Neural cell (in vitro differentiated cells): Measurements from ENCODE around the gene CERS5.

Source experiments
- CTCF ChIP-seq: fragments of 450-650 bp; IDR thresholded peaks from 2 replicates; pipeline ENCODE4 v1.5.1; 2014; ENCODE audit warnings: antibody characterized with exemption, mild to moderate bottlenecking, moderate library complexity; ENCODE audit not compliant: poor library complexity, severe bottlenecking
- EP300 ChIP-seq: fragments of 450-650 bp; conservative IDR thresholded peaks from 2 replicates; pipeline ENCODE4 v1.6.1; 2014; ENCODE audit warnings: antibody characterized with exemption, mild to moderate bottlenecking, moderate library complexity; ENCODE audit not compliant: poor library complexity, severe bottlenecking
- EZH2 ChIP-seq: fragments of 200-600, 300-800 bp; shearing (Covaris generic), sonication (generic); IDR thresholded peaks from 2 replicates; pipeline ENCODE4 v1.6.1; 2014; ENCODE audit warnings: antibody characterized with exemption, low read length, borderline replicate concordance, mild to moderate bottlenecking; ENCODE audit not compliant: insufficient read depth, poor library complexity, severe bottlenecking
- MXI1 ChIP-seq: fragments of 450-650 bp; conservative IDR thresholded peaks from 2 replicates; pipeline ENCODE4 v1.6.1; 2014; ENCODE audit warnings: antibody characterized with exemption, mild to moderate bottlenecking; ENCODE audit not compliant: poor library complexity, severe bottlenecking
- POLR2AphosphoS5 ChIP-seq: IDR thresholded peaks from 2 replicates; pipeline ENCODE4 v1.6.1; 2012
- RAD21 ChIP-seq: fragments of 450-650 bp; conservative IDR thresholded peaks from 2 replicates; pipeline ENCODE4 v1.6.1; 2014; ENCODE audit warnings: antibody characterized with exemption, mild to moderate bottlenecking, moderate library complexity
- REST ChIP-seq: IDR thresholded peaks from 2 replicates; pipeline ENCODE4 v1.6.1; 2012; ENCODE audit warnings: borderline replicate concordance
- SMC3 ChIP-seq: fragments of 450-650 bp; conservative IDR thresholded peaks from 2 replicates; pipeline ENCODE4 v1.6.1; 2014; ENCODE audit warnings: antibody characterized with exemption, mild to moderate bottlenecking, moderate library complexity; ENCODE audit not compliant: poor library complexity
- TAF1 ChIP-seq: IDR thresholded peaks from 2 replicates; pipeline ENCODE4 v1.6.1; 2012; ENCODE audit warnings: low read depth

- TF ChIP-seq EP300, result no peak
- TF ChIP-seq CTCF, result no peak
- TF ChIP-seq MXI1, result no peak
- TF ChIP-seq SMC3, result no peak
- TF ChIP-seq TAF1, result no peak
- TF ChIP-seq POLR2AphosphoS5, result no peak
- no peak for TF ChIP-seq RAD21
- no peak for TF ChIP-seq EZH2
- TF ChIP-seq REST, result no peak
Observed at GRCh38 chr12:50186681-50187080, 19.5 kb upstream of the CERS5 start.
